K562 (cell line): Measurements from ENCODE around the gene LOXL3. TPM values are rescaled to one million over a fixed set of nuclear protein-coding genes. Genes with fewer than 3 reads are reported as not detected.

ENCODE experiments used
- ARID4B ChIP-seq: sonication (generic); formaldehyde crosslinking; IDR thresholded peaks from 2 replicates; pipeline ENCODE4 v1.8.0; 2022; ENCODE audit warnings: mild to moderate bottlenecking, missing genetic modification reagents
- COPS2 ChIP-seq: fragments of 450-650 bp; conservative IDR thresholded peaks from 2 replicates; pipeline ENCODE4 v1.6.1; 2016; ENCODE audit warnings: mild to moderate bottlenecking, moderate library complexity
- FOXK1 ChIP-seq: sonication (generic); formaldehyde crosslinking; IDR thresholded peaks from 2 replicates; pipeline ENCODE4 v1.8.0; 2022; ENCODE audit warnings: missing genetic modification reagents, mild to moderate bottlenecking, borderline replicate concordance
- NFXL1 ChIP-seq: fragments of 450-650 bp; formaldehyde crosslinking; IDR thresholded peaks from 2 replicates; pipeline ENCODE4 v1.4.0; 2021; ENCODE audit warnings: mild to moderate bottlenecking
- RNF219 ChIP-seq: fragments of 250-450 bp; sonication (Bioruptor Pico); IDR thresholded peaks from 2 replicates; pipeline ENCODE4 v1.5.0; 2022; ENCODE audit warnings: mild to moderate bottlenecking
- SPI1 ChIP-seq: IDR thresholded peaks from 2 replicates; pipeline ENCODE4 v1.6.1; 2011; ENCODE audit warnings: low read depth, low read length, control low read depth, borderline replicate concordance
- TAF1 ChIP-seq: IDR thresholded peaks from 2 replicates; pipeline ENCODE4 v1.6.1; 2011; ENCODE audit warnings: mild to moderate bottlenecking, low read length, moderate library complexity; ENCODE audit not compliant: insufficient read depth, control insufficient read depth, severe bottlenecking; ENCODE audit errors: extremely low read depth
- TCF7 ChIP-seq: sonication (generic); IDR thresholded peaks from 2 replicates; pipeline ENCODE4 v1.6.1; 2016; ENCODE audit warnings: antibody characterized with exemption, borderline replicate concordance
- TCFL5 ChIP-seq: fragments of 250-450 bp; sonication (Bioruptor Pico); conservative IDR thresholded peaks from 2 replicates; pipeline ENCODE4 v1.6.1; 2021; ENCODE audit warnings: mild to moderate bottlenecking, moderate library complexity, matching md5 sums
- THRA ChIP-seq: fragments of 450-650 bp; IDR thresholded peaks from 2 replicates; pipeline ENCODE4 v1.6.1; 2017; ENCODE audit warnings: mild to moderate bottlenecking, moderate library complexity
- TSHZ1 ChIP-seq: fragments of 250-450 bp; sonication (Bioruptor Pico); IDR thresholded peaks from 2 replicates; pipeline ENCODE4 v1.4.0; 2020; ENCODE audit warnings: mild to moderate bottlenecking, moderate library complexity
- XRCC5 ChIP-seq: fragments of 200-400 bp; formaldehyde crosslinking; IDR thresholded peaks from 2 replicates; pipeline ENCODE4 v1.6.1; 2017; ENCODE audit warnings: low read depth, mild to moderate bottlenecking, low read length
- ZBTB43 ChIP-seq: sonication (generic); formaldehyde crosslinking; IDR thresholded peaks from 2 replicates; pipeline ENCODE4 v1.8.0; 2023; ENCODE audit warnings: mild to moderate bottlenecking, missing genetic modification reagents
- ZNF699 ChIP-seq: fragments of 250-450 bp; sonication (Bioruptor Pico); IDR thresholded peaks from 2 replicates; pipeline ENCODE4 v1.8.0; 2021; ENCODE audit warnings: mild to moderate bottlenecking, moderate library complexity; ENCODE audit not compliant: insufficient replicate concordance
- polyA plus RNA-seq, 8 experiments: library from polyadenylated mRNA; depleted of rRNA in 4 of 8; stranded (reverse) in 5 of 8; unstranded in 3 of 8; fragments of >200 nt; fragmentation: Nextera tagmentation in 2 of 8; fragmentation: Illumina TruSeq in 1 of 8; extraction: Ambion mirVana in 2 of 8; extraction: Trizol in 1 of 8; gene quantifications; 2 replicates each; pipeline versions ENCODE4 v1.2.1 to v1.2.3, GENCODE V29; 2011 to 2014; ENCODE audit warnings: inconsistent platforms in 1 of 8, missing spikeins in 1 of 8
- total RNA-seq, 7 experiments: library from RNA; depleted of rRNA in 6 of 7; stranded (reverse); fragments of >200 nt in 6 of 7; fragmentation: Illumina TruSeq in 2 of 7; extraction: Trizol in 2 of 7; gene quantifications; 2 replicates each; pipeline versions ENCODE4 v1.2.1 to v1.2.3, GENCODE V29; 2011 to 2021; ENCODE audit warnings: low replicate concordance in 1 of 7

Gene LOXL3
- total and polyA plus RNA-seq, 9 of the 15 experiments (the other 6 are each of a cell fraction or from before 2014, with no cell fraction given): 0.22 to 0.99 (median 0.31) TPM

- TF ChIP-seq THRA (no peak), NFXL1 (CRISPR knock-in tag) (no peak), TAF1 (no peak), RNF219 (CRISPR knock-in tag) (no peak), XRCC5 (no peak), FOXK1 (CRISPR knock-in tag) (0 out of 2 replicates have a peak, but pooled peaks have one; percentile 20), TCFL5 (CRISPR knock-in tag) (no peak), ZNF699 (CRISPR knock-in tag) (no peak), ARID4B (peak; percentile 64), COPS2 (no peak), TSHZ1 (CRISPR knock-in tag) (no peak), TCF7 (no peak), ZBTB43 (CRISPR knock-in tag) (no peak), SPI1 (no peak)
Measured at GRCh38 chr2:74554820-74555531, 1.2 kb upstream of the LOXL3 start (continued).
